GM18951 (cell line): Measurements from ENCODE around the gene ALS2CL.

Experiments
- POLR2A ChIP-seq: IDR thresholded peaks from 4 replicates; pipeline ENCODE4 v1.6.1; 2011; ENCODE audit warnings: mild to moderate bottlenecking; ENCODE audit not compliant: insufficient read length, insufficient read depth; ENCODE audit errors: extremely low read depth
- in situ Hi-C: fragments of 300-500 bp; cut with MboI; formaldehyde crosslinking; loops from one replicate; pipeline ENCODE4 v1.12.0; 2022; ENCODE audit warnings: low sequenced_read_pairs, mixed read lengths, inconsistent platforms; ENCODE audit not compliant: unreplicated experiment

The ALS2CL gene

DNA sequence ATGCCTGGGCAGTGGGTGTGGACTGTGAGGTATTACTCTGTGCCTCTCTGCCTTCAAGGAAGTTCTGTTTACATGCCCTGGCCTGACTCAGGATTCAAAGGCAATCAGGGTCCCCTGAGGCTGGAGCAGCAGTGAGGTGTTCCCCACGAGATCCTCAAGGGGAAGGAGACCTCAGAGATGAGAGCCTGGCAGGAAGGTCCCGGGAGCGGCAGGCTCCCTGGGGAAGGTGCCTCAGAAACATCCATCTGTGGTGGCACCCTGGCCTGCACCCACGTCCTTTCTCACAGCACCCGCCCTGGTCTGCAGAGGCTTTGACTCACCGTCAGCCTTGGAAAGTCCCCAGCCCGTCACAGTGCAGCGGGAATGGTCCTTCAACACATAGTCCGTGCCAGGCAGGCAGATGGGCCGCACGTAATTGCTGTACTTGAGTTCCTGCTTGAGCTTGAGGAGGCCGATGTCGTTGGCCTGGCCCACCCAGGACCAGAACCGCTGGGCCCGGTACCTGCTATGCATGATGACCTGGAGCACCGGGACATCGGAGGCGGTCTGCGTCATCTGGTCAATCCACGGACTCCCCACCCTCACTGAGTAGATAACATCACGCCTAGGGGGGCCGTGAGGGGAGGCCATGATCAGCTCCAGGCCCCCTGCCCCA is 20.5 kb upstream of the ALS2CL start:
- in situ Hi-C loops, result loop anchor here (5.0 to 25.0 kb wide), 2 partner anchors 188 to 623 kb away; no protein-coding TSS in a partner anchor
- no peak for TF ChIP-seq POLR2A

DNA sequence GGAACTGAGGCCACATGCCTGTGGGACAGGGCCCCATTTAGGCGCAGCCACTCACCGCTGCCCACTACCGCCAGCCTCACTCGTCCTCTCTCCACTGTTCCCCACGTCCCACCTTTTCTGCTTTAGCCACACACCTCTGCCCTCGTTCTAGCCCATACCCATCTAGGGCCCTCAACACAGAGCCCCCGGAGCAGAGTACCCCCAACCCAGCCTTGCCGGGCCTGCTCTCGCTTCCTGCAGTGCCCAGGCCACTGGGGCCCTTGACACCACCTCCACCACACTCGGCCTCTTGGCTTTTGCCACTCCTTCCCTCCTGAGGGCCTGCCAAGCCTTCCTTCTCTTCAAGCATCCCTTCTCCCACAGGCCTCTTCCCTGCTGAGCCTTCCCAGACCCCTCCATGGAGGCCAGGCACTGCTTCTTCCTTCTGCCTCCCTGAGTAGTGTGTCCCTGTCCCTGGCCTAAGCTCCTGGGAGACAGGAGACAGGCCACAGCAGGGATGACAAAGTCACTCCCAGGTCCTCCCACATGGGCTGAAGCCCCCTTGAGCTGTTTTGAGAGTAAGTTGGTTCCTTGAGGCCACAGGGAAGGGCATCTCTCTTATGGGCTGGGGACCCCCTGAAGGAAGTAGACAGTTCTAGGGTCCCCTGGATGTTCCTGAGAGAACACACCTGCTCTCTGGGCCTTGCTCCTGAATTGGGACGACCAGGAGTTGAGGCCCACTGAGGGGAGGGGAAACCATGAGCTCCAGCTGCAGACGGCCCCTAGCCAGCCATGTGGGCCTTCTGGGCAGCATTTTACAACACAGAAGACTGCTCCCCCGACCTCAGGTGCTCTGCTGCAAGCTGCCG is 19.8 kb upstream of the ALS2CL start:
- in situ Hi-C loops, result loop anchor here (5.0 to 25.0 kb wide), 2 partner anchors 189 to 624 kb away; no protein-coding TSS in a partner anchor
- no peak for TF ChIP-seq POLR2A

DNA sequence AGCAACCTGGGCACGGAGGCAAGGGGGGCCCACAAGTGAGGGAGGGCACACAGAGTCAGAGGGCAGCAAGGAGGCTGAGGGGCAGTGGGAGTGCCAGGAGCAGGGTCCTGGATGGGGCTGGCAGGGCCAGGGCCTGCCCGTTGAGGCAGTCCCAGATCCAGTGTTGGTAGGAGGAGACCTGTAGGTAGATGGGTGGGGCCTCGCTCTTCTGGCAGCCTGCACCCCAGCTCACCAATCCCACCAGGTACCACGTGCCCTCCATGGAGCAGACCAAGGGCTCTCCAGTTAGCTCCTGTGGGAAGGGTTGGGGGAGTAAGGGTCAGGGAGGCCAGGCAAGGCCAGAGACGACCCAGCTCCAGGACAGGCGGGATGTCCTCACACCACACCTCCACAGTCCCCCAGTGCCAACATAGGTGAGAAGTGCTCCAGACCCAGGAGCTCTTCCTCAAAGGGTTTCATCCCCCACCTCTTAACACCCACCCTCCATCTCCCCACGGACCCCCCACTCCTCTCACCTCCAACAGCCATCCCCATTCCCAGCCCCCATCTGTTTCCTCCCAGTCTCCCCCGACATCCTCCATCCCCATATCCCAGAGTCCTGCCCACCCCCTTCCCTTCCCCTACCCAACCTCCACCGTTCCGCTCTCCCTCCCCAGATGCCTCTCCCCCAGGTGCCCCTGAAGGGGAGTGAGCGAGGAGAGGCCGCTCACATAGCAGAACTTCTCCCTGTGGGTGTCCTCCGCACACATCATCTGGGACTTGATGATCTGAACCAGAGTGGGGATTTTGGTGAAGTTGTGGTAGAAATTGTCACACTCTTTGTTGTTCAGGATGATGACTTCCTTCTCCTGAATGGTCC is 18.9 kb upstream of the ALS2CL start:
- no peak for TF ChIP-seq POLR2A
- in situ Hi-C loops, result loop anchor here (5.0 to 25.0 kb wide), 2 partner anchors 190 to 625 kb away; no protein-coding TSS in a partner anchor

DNA sequence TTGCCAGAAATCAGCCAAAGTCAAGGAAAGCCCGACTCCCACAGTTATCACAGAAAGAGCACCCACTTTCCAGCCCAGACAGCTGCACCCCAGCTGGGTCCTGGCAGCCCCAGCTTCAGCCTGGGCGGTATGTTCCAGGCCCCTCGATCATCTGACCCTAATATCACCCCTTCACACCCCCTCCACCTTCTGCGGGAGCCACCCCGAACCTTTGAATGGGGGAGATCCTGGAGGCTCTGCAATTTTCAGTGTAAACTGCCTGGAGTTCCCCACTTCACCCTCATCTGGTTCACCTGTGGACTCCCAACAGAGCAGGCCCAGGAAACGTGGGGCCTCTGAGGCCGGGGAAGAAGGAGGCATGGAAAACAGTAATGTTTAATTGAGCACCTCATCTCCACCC is 18.3 kb upstream of the ALS2CL start:
- no peak for TF ChIP-seq POLR2A
- in situ Hi-C loops, result loop anchor here (5.0 to 25.0 kb wide), 2 partner anchors 191 to 626 kb away; no protein-coding TSS in a partner anchor

DNA sequence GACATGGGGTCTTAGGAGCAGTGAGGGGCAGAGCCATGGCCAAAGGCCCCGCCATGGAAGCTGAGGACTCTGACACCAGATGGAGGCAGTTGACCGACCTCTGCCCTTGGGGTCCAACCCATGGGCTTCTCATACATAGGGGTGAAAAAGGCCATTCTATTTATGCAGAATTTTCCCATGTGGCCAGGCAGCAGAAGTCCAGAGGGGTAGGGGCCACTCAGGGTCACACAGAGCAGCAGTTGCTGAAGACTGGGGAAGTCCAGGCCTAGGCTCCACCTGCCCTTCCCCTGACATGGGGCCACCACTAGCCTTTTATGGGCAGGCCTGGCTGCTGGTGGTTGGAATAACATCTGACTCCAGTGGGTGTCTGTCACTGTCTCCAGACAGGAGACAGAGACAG is 17.8 kb upstream of the ALS2CL start:
- TF ChIP-seq POLR2A, result no peak
- in situ Hi-C loops, result loop anchor here (5.0 to 25.0 kb wide), 2 partner anchors 191 to 626 kb away; no protein-coding TSS in a partner anchor

DNA sequence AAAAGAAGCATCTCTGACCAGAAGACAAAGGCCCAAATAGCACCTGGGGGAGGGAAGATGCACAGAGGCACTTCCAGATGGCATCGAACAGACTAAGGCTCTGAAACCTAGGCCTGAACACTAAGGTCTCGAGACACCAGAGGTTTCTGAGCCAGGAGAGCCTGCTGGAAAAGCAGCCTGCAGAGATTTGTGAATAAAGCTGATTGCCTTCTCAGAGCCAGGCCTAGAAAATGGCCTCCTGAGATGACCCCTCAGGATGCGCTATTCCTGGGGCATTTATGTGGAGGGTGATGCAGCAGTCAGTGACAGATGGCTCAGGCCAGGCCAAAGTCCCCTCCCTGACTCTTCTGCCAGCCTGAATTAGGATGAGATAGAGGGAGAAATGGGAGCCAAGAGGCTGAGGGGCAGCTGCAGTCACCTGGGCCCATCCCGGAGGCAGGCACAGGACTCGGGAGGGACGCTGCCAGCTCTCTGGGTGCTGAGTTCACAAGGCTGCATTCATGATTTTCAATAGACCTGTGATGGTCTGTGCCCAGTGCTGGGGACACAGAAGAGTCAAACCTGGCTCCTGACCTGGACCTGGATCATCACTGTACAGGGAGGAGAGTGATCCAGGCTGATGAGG is 17.3 kb upstream of the ALS2CL start:
- in situ Hi-C loops, result loop anchor here (5.0 to 25.0 kb wide), 2 partner anchors 192 to 627 kb away; no protein-coding TSS in a partner anchor
- no peak for TF ChIP-seq POLR2A

DNA sequence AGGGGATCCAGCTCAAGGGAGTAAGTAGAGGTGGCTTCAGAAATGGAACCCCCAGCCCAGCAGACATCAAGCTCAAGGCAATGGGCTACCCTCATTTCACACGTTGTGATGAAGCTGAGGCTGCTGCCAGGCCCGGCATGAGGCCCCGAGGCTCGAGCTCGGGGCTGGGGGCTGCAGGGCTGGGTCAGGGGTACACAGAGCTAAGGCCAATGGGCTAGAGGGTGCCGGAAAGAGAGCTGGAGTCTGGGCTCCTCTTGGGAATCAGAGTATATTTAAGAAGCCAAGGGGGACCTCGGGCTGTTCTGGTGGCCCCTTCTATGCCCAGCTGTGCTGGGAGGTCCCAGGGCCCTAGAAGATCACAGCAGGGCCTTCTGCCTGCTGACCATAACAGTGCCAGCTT is 16.8 kb upstream of the ALS2CL start:
- in situ Hi-C loops, result loop anchor here (5.0 to 25.0 kb wide), 2 partner anchors 192 to 627 kb away; no protein-coding TSS in a partner anchor
- no peak for TF ChIP-seq POLR2A

DNA sequence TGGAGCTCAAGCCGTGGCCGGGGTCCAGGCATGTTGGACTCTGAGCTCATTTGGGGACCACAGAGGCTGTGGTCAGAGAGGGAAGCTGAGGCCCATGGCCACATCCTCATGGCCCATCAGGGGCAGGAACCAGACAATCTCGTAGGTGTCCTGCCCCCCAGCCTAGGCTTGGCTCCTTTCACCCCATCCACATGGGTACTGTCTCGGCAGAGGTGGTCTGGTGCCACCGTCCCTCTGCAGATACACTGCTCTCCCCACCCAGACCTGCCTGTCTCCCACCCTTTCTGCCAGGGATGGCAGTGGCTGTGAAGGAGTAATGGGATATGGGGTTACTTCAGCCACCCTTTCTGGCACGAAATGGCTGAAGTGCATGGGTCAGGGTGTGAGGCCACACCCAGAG is 16.2 kb upstream of the ALS2CL start:
- no peak for TF ChIP-seq POLR2A
- in situ Hi-C loops, result loop anchor here (5.0 to 25.0 kb wide), 2 partner anchors 193 to 628 kb away; no protein-coding TSS in a partner anchor

DNA sequence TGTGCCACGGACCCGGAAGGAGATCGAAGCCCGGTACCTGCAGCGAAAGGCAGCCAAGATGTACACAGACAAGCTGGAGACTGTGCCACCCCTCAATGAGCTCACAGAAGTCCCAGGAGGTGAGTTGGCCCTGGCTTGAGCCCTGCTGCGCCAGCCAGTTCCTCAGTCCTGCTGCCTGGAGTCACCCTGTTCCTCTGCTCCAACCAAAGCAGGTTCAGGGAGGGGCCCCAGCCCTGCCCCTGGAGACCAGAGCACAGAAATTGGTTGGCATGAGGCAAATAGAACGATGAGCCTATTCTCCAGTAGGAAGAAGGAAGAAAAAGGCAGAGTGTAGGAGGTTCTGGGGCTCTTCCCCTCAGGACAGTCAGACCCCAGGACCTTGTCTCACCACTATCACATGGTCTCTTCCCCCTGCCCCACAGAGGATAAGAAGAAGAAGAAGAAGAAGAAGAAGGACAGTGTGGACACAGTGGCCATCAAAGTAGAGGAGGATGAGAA is 15.7 kb upstream of the ALS2CL start:
- in situ Hi-C loops, result loop anchor here (25.0 kb wide), 1 partner anchor 628 kb away; no protein-coding TSS in a partner anchor
- TF ChIP-seq POLR2A, result no peak

DNA sequence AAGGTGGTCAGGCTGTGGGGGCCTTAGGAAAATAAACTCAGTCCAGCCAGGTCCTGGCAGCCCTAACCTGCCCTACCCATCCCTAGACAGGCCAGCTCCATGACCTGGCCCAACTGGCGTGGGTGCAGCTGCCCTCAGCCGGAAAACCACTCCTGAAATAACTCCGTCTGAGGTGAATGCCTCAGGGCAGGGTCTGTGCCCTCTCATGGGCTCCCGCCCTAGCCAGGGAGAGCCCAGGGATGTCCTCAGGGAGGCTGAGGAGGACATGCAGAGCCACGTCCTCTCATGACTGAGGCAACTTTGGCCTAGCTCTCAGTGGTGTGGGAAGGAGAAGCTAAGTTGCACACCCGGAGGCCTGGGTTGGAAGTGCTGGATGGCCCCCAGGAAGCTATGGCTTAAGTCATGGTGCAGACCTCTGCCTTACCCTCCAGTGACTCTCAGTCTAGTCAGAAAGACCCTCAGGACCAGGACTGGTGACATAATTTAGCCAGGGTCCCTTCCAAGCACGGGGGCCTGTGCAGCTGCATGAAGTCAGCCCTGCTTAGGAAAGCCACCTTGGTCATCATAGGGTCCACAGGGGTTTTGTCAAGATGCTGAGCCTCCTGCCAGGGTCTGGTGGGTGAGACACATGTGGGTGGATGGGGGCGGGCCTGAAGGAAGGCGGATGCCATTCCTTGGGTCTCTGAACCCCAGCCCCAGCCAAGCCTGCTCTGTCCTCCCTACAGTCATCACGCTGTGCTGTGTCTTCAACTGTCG is 15.1 kb upstream of the ALS2CL start:
- no peak for TF ChIP-seq POLR2A
- in situ Hi-C loops, result loop anchor here (25.0 kb wide), 1 partner anchor 629 kb away; no protein-coding TSS in a partner anchor

DNA sequence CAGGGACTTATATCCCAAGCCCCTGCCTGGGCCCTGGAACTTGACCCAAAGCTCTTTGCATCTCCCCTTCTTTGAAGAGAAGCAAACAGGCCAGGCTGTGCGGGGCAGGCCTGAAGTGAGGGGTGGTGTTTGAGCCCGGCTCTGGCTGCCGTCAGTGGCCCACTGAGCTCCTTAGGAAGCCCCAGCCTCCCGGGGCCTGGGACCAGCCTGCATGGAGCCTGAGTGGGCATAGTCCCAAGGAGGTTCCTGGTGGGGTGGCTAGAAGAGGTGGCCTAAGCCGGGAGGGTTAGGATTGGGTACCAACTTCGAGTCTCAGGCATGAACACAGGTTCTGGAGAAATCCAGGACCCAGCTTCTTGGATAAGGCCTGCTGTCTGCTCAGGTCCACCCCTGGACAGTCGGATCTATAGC is 14.1 kb upstream of the ALS2CL start:
- in situ Hi-C loops, result loop anchor here (25.0 kb wide), 1 partner anchor 630 kb away; no protein-coding TSS in a partner anchor
- TF ChIP-seq POLR2A, result no peak
